BLaER1 treated with 17β-estradiol and CSF1 and Interleukin-3, amounts not matched to agents 10 nM and 100 nM (cell line): ENCODE data around the gene ARHGAP15.

Experiments
- H3K27ac ChIP-seq, 11 experiments: shearing (Covaris generic); formaldehyde crosslinking; 2 replicates each; pipeline ENCODE4 v1.8.1; 2022
- H3K27me3 ChIP-seq, 11 experiments: shearing (Covaris generic); formaldehyde crosslinking; 2 replicates each; pipeline ENCODE4 v1.8.1; 2022
- H3K36me3 ChIP-seq, 11 experiments: shearing (Covaris generic); formaldehyde crosslinking; 2 replicates each; pipeline ENCODE4 v1.8.1; 2022
- H3K4me1 ChIP-seq, 10 experiments: shearing (Covaris generic); formaldehyde crosslinking; 2 replicates each; pipeline ENCODE4 v1.8.1; 2022
- H3K4me2 ChIP-seq, 11 experiments: shearing (Covaris generic); formaldehyde crosslinking; 2 replicates each; pipeline ENCODE4 v1.8.1; 2022
- H3K4me3 ChIP-seq, 10 experiments: shearing (Covaris generic); formaldehyde crosslinking; 2 replicates each; pipeline ENCODE4 v1.8.1; 2022
- H3K9ac ChIP-seq, 11 experiments: shearing (Covaris generic); formaldehyde crosslinking; 2 replicates each; pipeline ENCODE4 v1.8.1; 2022
- H3K9me3 ChIP-seq, 11 experiments: shearing (Covaris generic); formaldehyde crosslinking; replicated peaks in 1 of 11; 2 replicates each; pipeline ENCODE4 v1.8.1; 2022
- H4K20me1 ChIP-seq, 11 experiments: shearing (Covaris generic); formaldehyde crosslinking; 2 replicates each; pipeline ENCODE4 v1.8.1; 2022
- Cebpa-rat ChIP-seq, 11 experiments: shearing (Covaris generic); IDR thresholded peaks; 2 replicates each; pipeline ENCODE4 v1.8.1; 2022

Gene ARHGAP15

DNA sequence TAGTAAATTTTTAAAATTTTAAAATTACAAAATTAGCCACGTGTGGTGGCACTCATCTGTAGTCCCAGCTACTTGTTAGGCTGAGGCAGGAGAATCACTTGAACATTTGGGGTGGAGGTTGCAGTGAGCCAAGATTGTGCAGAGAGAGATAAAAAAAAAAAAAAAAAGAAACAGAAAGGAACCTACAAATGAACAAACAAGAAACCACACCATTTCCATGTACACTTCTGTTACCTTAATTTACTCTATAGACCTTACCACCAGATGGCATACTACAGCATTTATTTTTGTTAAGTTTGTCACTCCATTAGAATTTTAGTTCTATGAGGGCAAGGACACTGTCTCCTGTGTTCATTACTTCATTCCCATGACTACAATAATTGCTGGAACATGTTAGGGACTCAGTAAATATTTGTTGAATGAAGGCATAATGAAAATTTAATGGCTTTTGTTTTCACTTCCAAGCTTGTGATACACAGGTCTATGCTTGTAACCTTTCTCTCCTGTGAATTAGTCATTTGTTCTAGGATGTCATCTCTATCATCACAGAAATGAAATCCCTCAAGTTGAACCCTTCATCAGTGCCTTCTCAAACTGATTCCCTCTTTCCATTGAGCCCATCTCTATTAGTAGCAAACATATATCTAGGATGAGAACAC is 76.0 kb downstream of the ARHGAP15 start:
- Histone ChIP-seq H3K9me3 (peaks cover 0 to 12% (median 4%) of the 10 kb centered on the region in 11 experiments; a peak in 7 of 22 replicates), H3K4me1 (no peaks in the 10 kb centered on the region), H3K27ac (no peak overlapping the region)

DNA sequence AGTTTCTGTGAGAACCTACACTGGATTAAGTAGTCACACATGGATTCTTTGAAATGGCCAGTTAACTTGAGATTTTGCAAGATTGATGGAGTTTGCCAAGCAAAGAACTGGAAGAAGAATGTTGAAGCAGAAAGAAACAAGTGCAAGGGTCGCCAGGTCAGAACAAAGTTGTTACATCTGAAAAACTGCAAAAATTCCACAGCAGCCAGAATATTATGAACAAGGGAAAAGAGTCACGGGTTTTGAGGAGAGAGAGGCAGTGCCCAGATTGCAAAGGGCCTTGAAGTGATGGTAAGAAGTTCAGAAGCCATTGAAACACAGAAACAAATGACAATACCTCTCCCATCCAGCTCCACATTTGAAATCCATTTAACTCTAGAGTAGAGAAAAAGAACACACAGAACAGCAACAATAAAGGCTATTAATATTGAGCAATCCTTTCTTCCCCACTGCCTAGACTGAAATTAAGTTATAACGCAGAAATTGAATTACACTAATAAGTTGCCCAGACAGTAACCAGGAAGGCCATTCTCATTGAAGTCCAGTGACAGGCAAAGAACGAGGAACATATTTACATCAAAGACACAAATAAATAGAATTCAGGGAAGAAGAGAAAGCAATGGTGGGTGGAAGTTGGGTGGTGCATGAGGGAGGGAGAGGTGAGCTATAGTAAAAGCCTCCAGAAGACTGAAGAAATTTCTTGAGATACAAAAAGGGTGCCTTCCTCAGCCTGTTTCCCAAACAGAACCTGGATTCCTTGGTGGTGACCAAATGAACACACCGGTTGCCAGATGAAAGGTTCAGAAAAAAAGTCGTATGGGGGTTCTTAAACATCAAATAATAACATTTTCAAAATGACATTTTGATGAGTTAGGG is 80.6 kb downstream of the ARHGAP15 start:
- Histone ChIP-seq H3K4me2 (no peak overlapping the region), H4K20me1 (no peaks in the 10 kb centered on the region), H3K4me3 (no peak overlapping the region), H3K36me3 (peaks cover 23 to 91% (median 44%) of the 10 kb centered on the region in 11 experiments; a peak in 19 of 22 replicates), H3K27ac (no peak overlapping the region), H3K27me3 (no peaks in the 10 kb centered on the region), H3K4me1 (no peaks in the 10 kb centered on the region), H3K9me3 (no peaks in the 10 kb centered on the region), H3K9ac (no peak overlapping the region)
- no peak for TF ChIP-seq Cebpa-rat (IDR thresholded peaks at IDR 0.05)

More for the DNA sequence above, 76.0 kb downstream of the ARHGAP15 start:
- H3K4me2 ChIP-seq = no peak overlapping the region
- H4K20me1 ChIP-seq = no peaks in the 10 kb centered on the region
- TF ChIP-seq Cebpa-rat (IDR thresholded peaks at IDR 0.05) = no peak
- H3K4me3 ChIP-seq = no peak overlapping the region
- no peak overlapping the region for H3K9ac ChIP-seq
- no peaks in the 10 kb centered on the region for H3K27me3 ChIP-seq
- peaks cover 53 to 94% (median 73%) of the 10 kb centered on the region in 11 experiments for H3K36me3 ChIP-seq

DNA sequence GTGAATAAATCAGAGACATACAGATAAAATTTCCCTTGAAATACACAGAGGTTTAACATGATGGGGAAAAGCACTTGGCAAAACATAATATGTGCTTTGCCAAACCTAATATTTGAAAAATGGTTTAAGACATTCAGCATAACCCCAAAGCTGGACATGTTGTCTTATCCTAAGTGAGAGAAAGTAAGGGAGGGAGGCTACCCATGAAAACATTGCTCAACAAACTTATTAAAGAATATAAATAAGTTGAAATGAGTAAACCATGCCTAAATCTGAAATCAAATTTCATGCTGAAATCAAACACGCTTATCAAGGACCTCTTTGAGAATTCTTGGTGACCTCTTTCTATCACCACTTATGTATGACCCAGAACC is 81.2 kb downstream of the ARHGAP15 start:
- Histone ChIP-seq H3K4me1 (no peaks in the 10 kb centered on the region), H3K9me3 (no peaks in the 10 kb centered on the region), H3K4me3 (no peak overlapping the region), H3K27ac (no peak overlapping the region), H3K4me2 (no peak overlapping the region), H4K20me1 (no peaks in the 10 kb centered on the region), H3K27me3 (no peaks in the 10 kb centered on the region), H3K9ac (no peak overlapping the region), H3K36me3 (peaks cover 22 to 91% (median 42%) of the 10 kb centered on the region in 11 experiments; a peak in 19 of 22 replicates)
- TF ChIP-seq Cebpa-rat (IDR thresholded peaks at IDR 0.05) = no peak

DNA sequence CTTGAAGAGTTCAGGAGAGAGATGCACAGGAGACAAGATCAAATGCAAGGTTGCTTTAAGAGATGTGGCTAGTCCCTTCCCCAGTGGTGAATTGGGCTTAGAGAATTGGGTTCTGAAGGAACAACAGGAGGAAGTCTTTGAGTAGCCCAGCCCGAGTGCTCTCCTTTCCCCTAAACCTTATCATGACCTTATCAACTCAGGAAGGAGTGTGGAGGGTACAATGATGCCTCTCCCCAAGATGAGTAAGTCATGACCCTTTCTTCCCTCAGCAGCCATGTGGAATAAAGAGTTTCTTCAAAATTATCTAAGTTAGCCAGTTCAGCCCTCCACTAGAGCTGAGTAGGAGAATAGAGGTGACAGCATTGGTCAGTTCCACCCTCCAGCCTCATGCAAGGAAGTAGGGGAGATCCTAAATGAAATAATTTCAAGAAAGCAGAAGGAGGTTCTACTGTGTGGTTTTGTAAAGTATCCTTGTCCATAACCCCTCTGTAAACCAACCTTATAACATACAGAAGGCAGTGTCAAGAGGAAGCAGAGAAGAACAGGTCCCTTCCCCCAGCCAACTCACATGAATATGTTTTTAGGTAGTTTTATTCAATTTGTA is 88.4 kb downstream of the ARHGAP15 start:
- H3K9ac ChIP-seq = no peak overlapping the region
- H3K9me3 ChIP-seq = no peaks in the 10 kb centered on the region
- peaks cover 18 to 78% (median 22%) of the 10 kb centered on the region in 11 experiments; a peak in 20 of 22 replicates for H3K36me3 ChIP-seq
- H3K27ac ChIP-seq = no peak overlapping the region
- peaks cover 0 to 17% (median 0%) of the 10 kb centered on the region in 10 experiments; a peak in 3 of 20 replicates for H3K4me1 ChIP-seq
- no peak for TF ChIP-seq Cebpa-rat (IDR thresholded peaks at IDR 0.05)
- H4K20me1 ChIP-seq = peaks cover 0 to 3% (median 0%) of the 10 kb centered on the region in 11 experiments; a peak in 6 of 22 replicates
- peak overlapping the region in 1 of 11 experiments; percentile 43; a peak in 3 of 22 replicates for H3K4me2 ChIP-seq
- no peak overlapping the region for H3K4me3 ChIP-seq
- H3K27me3 ChIP-seq = no peaks in the 10 kb centered on the region

DNA sequence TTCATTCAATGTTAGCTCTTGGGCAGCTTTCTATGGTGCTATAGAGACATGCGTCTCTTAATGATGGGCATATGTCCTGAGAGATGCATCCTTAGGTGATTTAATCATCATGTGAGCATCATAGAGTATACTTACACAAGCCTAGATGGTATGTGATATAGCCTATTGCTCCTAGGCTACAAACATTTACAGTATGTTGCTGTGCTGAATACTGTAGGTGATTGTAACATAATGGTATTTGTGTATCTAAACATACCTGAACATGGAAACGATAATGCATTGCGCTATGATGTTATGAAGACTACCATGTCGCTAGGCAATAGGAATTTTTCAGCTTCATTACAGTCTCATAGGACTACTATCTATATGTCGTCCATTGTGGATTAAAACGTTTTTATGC is 89.4 kb downstream of the ARHGAP15 start:
- no peak overlapping the region for H3K4me2 ChIP-seq
- peaks cover 0 to 17% (median 0%) of the 10 kb centered on the region in 10 experiments; a peak in 3 of 20 replicates for H3K4me1 ChIP-seq
- no peaks in the 10 kb centered on the region for H3K27me3 ChIP-seq
- H3K9ac ChIP-seq = no peak overlapping the region
- TF ChIP-seq Cebpa-rat (IDR thresholded peaks at IDR 0.05) = no peak
- H3K9me3 ChIP-seq = no peaks in the 10 kb centered on the region
- H3K27ac ChIP-seq = no peak overlapping the region
- peaks cover 18 to 71% (median 21%) of the 10 kb centered on the region in 11 experiments; a peak in 21 of 22 replicates for H3K36me3 ChIP-seq
- H4K20me1 ChIP-seq = peaks cover 0 to 10% (median 0%) of the 10 kb centered on the region in 11 experiments; a peak in 7 of 22 replicates
- H3K4me3 ChIP-seq = no peak overlapping the region

DNA sequence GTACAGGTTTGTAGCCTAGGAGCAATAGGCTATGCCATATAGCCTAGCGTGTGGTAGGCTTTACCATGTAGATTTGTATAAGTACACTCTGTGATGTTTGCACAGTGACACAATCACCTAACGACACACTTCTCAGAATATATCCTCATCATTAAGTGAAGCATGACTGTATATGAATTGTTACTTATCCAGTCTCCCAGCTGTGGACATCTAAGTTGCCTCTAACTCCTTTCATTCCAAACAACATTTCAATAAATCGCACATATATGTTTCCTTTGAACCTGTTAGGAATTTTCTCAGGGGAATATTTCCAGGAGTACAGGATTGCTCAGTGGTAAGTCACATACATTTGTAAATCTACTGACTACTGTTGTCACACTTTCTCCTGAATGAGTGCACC is 90.0 kb downstream of the ARHGAP15 start:
- Histone ChIP-seq H3K9me3 (no peaks in the 10 kb centered on the region), H3K4me2 (no peak overlapping the region), H3K4me1 (peaks cover 0 to 17% (median 0%) of the 10 kb centered on the region in 10 experiments; a peak in 3 of 20 replicates), H4K20me1 (peaks cover 0 to 12% (median 0%) of the 10 kb centered on the region in 11 experiments; a peak in 7 of 22 replicates), H3K4me3 (no peak overlapping the region), H3K9ac (no peak overlapping the region), H3K36me3 (peaks cover 18 to 71% (median 27%) of the 10 kb centered on the region in 11 experiments; a peak in 21 of 22 replicates), H3K27ac (no peak overlapping the region), H3K27me3 (no peaks in the 10 kb centered on the region)
- TF ChIP-seq Cebpa-rat (IDR thresholded peaks at IDR 0.05) = no peak

DNA sequence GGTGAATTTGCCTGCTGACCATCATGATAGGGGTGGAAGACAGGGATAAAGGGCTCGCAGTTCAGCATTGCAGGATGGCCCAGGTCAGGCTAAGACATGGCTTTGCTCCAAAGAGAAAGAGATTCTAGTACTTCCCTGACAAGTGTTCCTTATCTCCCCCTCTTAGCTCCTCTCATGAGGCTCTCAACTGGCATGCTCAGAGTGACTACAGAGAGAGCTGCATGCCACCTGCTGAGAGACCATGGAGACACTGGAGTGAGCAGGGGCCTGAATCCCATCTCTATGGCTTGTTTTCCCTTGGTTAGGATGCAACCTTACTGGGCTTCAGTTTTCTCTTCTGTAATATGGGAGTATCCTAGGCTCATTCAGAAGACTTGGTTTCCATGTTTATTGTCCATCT is 94.3 kb downstream of the ARHGAP15 start:
- TF ChIP-seq Cebpa-rat (IDR thresholded peaks at IDR 0.05) = no peak
- Histone ChIP-seq H4K20me1 (peaks cover 0 to 12% (median 0%) of the 10 kb centered on the region in 11 experiments; a peak in 5 of 22 replicates), H3K9me3 (no peaks in the 10 kb centered on the region), H3K36me3 (peaks cover 3 to 67% (median 19%) of the 10 kb centered on the region in 11 experiments; a peak in 17 of 22 replicates), H3K4me2 (no peak overlapping the region), H3K27ac (no peak overlapping the region), H3K27me3 (no peaks in the 10 kb centered on the region), H3K9ac (no peak overlapping the region), H3K4me3 (no peak overlapping the region), H3K4me1 (peaks cover 0 to 3% (median 0%) of the 10 kb centered on the region in 10 experiments; a peak in 1 of 20 replicates)

DNA sequence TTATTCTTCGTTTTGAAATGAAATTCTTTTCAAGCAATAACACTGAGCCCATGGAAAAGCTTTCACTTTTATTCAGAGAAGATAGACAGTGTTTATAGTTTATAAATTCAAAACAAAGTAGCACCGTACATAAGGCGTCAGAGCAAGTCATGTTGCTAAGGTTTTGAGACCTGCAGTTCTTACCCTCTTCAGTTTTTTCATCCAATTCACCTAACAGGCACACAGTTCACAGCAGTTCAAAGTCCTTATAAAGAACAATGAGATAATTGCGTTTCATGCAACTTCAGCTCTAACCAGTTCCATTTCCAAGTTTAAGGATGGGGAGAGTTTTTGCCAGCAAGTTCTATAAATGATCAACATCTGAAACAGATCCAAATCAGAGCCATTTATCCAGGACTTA is 96.7 kb downstream of the ARHGAP15 start:
- Histone ChIP-seq H3K4me3 (no peak overlapping the region), H3K9ac (no peak overlapping the region), H3K4me2 (no peak overlapping the region), H3K4me1 (no peaks in the 10 kb centered on the region), H3K36me3 (peaks cover 17 to 72% (median 30%) of the 10 kb centered on the region in 11 experiments; a peak in 21 of 22 replicates), H4K20me1 (peaks cover 0 to 12% (median 0%) of the 10 kb centered on the region in 11 experiments; a peak in 4 of 22 replicates), H3K9me3 (no peaks in the 10 kb centered on the region), H3K27me3 (no peaks in the 10 kb centered on the region), H3K27ac (no peak overlapping the region)
- TF ChIP-seq Cebpa-rat (IDR thresholded peaks at IDR 0.05) = no peak
